Skin of body (tissue), 2 donors: ENCODE results near the gene SELENOI. TPM values are rescaled to one million over a fixed set of nuclear protein-coding genes. Genes with fewer than 3 reads are reported as not detected.

Source experiments
- DNase-seq: peaks from one replicate; lab custom pipeline; 2025; lab: John Stamatoyannopoulos, UW
- total RNA-seq: library from RNA; depleted of rRNA; stranded (reverse); fragments of >200 nt; gene quantifications from one replicate; pipeline ENCODE4 v1.2.3, GENCODE V29; 2014

Gene SELENOI
- total RNA-seq, 1 donor from 2014 or later: 30.0 TPM

DNA sequence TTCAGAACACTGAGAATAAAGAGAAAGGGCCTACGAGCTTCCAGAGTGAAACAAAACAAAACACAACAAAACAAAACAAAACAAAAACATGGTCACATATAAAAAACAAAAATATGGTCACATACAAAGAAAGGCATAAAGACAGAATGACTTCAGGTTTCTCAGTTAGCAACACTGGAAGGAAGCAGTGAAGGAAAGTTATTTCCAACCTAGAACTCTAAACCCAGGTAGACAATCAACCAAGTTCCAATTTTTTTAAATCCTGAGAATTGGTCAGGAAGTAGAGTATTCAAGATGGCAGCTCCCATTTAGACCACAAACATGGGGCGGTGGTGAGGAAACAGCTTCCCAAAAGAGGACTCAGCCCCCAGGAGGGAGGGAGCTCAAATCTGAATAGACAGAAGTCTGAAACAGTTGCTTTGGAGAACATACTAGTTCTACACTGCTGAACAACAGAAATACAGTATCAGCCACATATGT, 64.9 kb downstream of the SELENOI start:
- DNase-seq: no peak

- no peak for DNase-seq
These were observed 65.5 kb downstream of the SELENOI start for GRCh38 chr2:26411419-26411818.

- DNase-seq: no peak
These were observed 66.2 kb downstream of the SELENOI start for GRCh38 chr2:26412091-26412673.

DNA sequence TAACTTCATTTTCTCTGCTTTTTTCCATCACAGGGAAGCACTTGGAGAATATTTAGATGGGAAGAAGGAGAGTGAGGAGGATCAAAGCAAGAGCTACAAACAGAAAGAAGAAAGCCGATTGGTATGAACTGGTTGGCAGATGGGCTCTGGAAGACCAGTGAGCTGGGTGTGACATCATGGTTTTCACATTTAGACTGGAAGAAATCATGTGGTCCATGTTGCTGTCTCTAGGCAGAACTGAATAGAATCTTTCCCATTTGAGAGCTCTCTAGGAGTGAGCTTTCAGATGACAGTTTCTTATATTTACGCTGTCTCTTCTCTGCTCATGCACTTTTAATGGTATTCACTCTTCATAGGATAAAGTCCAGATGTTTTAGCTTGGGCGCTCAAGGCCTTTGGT, 68.4 kb downstream of the SELENOI start:
- no peak for DNase-seq

DNA sequence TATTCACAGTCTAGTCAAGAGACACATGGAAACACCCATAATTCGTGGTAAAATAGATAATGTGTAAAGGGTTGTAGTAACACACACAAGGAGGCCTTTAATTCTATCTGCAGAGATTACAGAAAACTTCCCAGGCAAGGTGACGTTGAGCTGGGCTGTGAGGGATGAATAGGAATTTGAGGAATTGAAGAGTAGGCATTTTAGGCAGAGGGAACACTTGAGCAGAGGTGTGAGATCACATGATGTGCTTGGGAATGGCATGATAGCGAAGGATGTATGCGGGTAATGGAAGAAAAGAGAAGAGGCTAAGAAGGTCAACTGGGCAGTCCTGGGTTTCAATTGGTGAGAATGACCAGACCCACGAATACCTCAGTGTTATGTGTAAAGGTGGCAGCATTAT, 76.0 kb downstream of the SELENOI start:
- no peak for DNase-seq

GRCh38 chr2:26422947-26423629, 77.1 kb downstream of the SELENOI start:
- DNase-seq: no peak

DNA sequence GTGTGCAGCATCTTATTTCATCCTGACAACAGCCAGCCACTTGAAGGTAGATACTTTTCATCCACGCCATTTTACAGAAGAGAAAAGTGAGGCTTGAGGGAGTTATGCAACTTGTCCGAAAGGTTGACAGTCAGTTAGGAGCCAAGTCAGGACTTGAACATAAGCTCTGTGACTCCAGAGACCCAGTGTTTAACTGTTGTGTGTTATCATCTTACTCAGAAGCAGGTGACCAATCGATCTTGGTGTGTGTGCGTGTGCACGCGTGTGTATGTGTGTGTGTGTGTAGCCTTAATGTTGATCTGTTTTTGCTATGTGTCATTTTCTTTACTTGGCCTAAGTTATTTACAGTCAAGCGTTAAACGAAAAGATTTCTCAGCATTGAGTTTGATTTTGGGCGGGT, 77.8 kb downstream of the SELENOI start:
- DNase-seq: no peak

DNA sequence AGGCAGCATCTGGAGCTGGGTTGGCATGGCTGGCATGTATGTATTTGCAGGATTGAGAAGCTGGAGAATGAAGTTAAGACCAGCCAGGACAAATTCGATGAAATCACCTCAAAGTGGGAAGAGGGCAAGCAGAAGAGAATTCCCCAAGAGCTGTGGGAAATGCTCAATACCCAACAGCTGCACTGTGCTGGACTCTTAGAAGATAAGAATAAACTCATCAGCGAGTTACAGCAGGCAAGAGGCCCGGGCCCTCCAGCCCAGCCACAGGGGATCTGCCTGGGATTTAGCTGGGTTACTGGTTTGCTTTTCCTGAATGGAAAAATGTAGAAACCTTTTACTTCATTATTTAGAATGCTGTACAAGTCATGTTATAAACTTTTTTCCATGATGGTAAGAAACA, 78.3 kb downstream of the SELENOI start:
- no peak for DNase-seq

DNA sequence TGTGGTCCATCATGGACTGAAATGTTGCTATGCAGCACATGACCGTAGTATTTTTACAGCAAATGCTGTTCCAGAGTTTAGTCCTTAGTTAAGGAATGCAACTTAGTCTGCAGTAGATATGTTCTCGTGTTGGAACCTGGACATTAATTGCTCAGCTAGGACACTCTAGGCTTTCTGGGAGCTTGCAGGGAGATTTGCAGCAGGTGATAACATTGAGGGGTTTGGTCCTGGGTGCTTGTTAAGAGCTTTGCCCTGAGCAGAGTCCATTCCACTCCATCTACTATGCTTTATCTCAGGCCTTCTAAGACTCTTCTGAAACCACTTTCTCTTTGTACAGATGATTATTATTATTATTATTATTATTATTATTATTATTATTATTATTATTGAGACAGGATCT, 82.9 kb downstream of the SELENOI start:
- DNase-seq: no peak

- DNase-seq: no peak
These were observed 84.0 kb downstream of the SELENOI start for GRCh38 chr2:26429779-26430578.

- no peak for DNase-seq
These were observed 84.9 kb downstream of the SELENOI start for GRCh38 chr2:26430826-26431225.

DNA sequence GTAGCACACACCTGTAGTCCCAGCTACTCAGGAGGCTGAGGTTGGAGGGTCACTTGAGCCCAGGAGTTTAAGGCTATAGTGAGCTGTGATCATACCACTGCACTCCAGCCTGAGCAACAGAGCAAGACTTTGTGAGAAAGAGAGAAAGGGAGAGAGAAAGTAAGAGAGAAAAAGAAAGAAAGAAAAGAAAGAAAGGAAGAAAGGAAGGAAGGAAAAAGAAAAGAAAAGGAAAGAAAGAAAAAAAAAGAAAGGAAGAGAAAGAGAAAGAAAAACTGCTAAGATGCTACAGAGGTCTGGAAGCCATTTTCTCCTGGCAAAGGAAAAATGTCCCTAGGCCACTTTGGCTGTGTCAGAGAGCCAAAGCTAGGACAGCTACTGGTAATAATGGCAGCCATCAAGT, 86.4 kb downstream of the SELENOI start:
- no peak for DNase-seq

DNA sequence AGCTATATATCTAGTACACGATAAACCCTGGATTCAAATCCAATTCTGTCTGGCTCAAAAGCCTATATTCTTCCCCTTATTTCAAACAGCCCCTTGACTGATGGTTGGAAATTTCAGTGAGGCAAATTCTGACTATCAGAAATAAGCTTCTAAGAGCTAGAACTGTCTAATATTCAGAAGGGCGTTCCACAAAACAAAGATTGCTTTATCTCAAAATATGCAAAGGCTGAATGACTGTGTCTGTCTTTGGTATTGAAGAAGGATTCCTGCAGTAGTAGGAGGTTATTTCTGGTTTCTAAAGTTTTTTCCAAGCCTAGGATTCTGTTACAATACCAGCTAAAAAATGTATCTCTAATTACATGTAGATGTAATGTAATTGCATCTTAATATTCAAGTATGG, 86.9 kb downstream of the SELENOI start:
- no peak for DNase-seq

GRCh38 chr2:26435106-26435505, 89.2 kb downstream of the SELENOI start:
- DNase-seq: no peak

DNA sequence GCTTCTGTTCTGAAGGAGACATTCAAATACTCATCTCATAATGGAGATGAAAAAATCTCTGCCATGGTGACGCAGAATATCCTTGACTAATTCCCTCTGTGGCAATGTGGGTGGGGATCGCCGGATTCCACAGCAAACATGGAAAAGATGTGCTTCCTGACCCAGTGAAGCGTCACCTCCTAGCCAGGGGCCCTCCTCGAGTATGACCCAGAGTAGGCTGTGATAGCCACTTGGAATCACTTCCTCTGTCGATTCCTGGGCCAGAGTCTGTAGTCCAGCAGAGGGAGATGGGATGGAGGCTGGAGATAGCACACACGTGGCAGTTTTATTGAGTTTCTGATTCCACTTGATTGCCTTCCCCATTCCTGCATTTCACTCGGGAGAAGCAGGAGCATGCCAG, 92.6 kb downstream of the SELENOI start:
- DNase-seq: no peak

GRCh38 chr2:26438926-26439325, 93.0 kb downstream of the SELENOI start:
- DNase-seq: no peak

DNA sequence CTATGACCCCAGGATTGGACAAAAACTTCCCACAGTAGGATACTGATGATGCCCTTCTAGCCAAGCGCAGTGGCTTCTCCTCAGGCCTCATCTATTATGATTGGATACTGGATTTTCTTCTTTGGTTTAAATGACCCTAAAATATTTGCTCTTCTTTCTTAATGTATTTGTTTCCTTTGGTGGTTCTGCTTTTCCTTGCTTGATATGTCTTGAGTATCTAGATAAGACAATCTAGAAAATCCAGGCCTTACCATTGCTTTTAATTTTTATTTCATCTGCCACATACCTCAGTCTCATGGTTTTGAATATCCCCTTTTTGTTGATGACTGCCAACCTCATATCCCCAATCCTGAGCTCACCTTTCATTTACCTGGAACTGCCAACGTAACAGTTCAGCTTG, 96.4 kb downstream of the SELENOI start:
- DNase-seq: no peak

GRCh38 chr2:26442707-26443106, 96.8 kb downstream of the SELENOI start:
- DNase-seq: no peak

- no peak for DNase-seq
These were observed 98.3 kb downstream of the SELENOI start for GRCh38 chr2:26444236-26444635.
